EL (cell line): ENCODE measurements around the gene TBC1D23.
"Not testable (repeated sequence)": the region's sequence is repeated elsewhere in the genome, so short reads cannot be mapped to it uniquely, and the experiment has no call there.

Experiments used
- DNase-seq: peaks from one replicate; pipeline ENCODE4 v3.0.0-alpha.2; 2016

The TBC1D23 gene

DNA sequence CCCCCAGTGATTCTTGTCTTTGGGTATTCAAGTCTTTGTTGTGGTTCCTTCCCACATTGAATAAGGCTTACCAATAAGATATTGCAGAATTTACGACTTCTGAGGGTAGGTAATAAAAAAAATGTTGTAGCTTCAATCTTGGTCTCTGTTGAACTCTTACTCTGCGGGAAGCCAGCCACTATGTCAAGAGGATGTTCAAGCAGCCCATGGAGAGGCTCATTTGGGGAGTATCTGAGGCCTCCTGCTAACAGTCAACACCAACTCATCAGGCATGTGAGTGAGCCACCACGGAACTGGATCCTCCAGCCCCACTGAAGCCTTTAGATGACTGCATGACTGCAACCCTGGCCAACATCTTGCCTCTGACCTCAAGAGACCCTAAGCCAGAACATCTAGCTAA lies 3.2 kb upstream of the TBC1D23 start:
- DNase-seq: peak; percentile 66

DNA sequence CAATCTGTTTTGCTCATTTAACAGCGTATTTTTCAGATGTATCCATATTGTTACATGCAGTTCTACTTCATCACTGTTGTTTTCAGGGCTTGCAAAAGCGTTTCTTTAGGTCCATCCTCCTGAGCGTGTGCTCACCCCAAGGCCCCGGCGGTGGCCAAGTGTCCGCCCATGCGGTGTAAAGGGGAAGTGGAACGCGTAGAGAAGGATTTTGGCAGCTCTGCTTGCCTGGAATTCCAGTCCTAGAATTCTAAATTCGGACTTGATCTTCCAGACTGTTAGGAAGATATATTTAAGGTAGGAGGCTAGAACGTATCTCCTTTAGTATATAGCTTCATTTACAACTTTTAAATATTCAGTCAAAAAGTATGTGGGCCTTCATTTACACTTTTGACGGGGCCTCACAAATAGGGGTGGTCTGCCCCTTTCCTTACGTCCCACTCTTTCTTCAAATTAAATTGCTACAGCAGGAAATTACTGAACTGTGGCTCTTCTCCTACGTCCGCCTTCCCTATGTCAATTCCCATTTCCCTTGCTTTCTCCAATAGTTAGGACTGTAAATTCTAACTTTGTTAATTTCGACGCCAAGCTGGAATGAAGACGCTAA lies 609 bp upstream of the TBC1D23 start:
- DNase-seq: peak; percentile 36

GRCh38 chr3:100261485-100261903 lies 702 bp downstream of the TBC1D23 start:
- DNase-seq: no peak

GRCh38 chr3:100262925-100263324 lies 2.1 kb downstream of the TBC1D23 start:
- DNase-seq: not testable (repeated sequence)

- DNase-seq: no peak
These were observed 2.8 kb downstream of the TBC1D23 start for GRCh38 chr3:100263583-100263982.

DNA sequence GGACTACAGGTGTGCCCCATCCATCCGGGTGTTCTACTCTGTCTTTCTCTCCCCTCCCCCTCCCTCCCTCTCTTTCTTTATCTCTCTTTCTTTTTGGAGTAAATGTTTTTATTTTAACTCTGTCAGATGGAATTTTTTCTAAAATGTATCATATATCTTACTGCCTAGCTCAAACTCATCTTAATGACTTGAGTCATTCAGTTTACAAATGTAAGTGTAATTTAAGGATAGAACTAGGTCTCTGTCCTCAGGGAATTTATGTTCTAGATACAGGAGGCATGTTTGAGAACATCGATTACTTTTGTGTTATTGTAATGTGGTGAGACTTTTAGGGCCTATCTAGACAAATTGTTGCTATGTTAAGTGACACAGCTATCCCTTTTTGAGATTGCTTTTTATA lies 3.5 kb downstream of the TBC1D23 start:
- no peak for DNase-seq

DNA sequence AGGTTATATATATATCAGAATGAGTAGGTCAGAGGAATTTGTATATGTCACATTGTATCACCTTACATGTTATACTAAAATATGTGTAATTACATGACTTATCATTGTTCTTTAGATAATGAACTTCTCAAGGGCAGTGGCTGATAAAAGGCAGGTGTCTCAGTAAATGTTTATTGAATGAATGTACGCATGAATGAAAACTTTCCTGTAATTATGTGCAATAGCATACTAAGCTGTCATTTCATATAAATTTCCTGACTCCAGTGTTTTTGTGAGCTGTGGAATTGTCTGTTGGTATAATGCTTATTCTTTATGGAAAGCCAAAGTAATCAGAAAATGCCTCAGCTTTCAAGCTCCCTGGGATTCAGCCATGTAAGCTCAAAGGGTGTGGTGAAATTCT lies 4.2 kb downstream of the TBC1D23 start:
- no peak for DNase-seq

- no peak for DNase-seq
These were observed 5.7 kb downstream of the TBC1D23 start for GRCh38 chr3:100266531-100266930.

GRCh38 chr3:100268156-100268555 lies 7.4 kb downstream of the TBC1D23 start:
- DNase-seq: peak; percentile 44

GRCh38 chr3:100269001-100269400 lies 8.2 kb downstream of the TBC1D23 start:
- DNase-seq: peak; percentile 26

GRCh38 chr3:100269410-100270214 lies 8.8 kb downstream of the TBC1D23 start:
- DNase-seq: peak; percentile 98

DNA sequence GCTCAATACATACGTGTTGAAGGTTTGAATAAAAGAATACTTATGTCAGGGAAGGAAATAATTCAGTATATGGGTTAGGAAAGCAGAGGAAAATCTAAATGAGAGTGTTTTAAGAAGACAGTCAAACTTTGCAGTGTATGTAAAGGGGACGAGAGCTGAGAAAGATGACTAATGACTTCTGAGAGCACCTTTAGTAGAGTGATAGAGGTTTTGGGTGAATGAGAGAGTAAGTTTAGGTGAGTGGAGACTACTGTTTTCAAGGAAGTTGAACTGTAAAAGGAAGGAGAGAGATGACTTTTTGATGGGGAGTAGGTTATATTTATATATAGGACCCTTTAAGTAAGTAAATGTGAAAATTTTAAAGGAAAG lies 9.4 kb downstream of the TBC1D23 start:
- no peak for DNase-seq

GRCh38 chr3:100271522-100271921 lies 10.7 kb downstream of the TBC1D23 start:
- DNase-seq: no peak

GRCh38 chr3:100272797-100273611 lies 12.2 kb downstream of the TBC1D23 start:
- DNase-seq: not testable (repeated sequence)

GRCh38 chr3:100274361-100274760 lies 13.6 kb downstream of the TBC1D23 start:
- DNase-seq: no peak

DNA sequence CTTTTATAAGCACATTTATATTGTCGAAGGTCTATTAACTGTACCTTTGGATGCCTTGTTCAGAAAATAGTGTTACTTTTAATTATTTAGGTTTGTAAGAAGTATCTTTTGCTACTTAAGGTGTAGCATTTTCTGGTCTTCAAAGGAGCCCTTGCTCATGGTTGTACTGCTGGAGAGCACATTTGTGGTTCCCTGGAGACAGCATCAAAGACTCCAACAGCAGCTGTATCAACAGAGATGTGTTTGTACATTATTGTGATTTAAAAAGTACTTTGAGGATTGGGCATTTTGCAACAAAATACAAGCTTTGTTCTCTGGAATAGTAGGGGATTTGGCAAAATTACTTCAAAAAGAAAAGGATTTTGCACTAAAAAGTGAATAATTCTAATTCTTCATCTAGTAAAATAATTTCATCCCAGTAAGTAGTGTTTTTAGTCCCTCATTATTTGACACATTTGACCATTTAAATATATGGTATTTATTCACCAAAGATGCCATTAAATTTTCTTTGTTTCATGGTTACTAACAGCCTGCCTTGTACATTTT lies 16.5 kb downstream of the TBC1D23 start:
- DNase-seq: no peak

DNA sequence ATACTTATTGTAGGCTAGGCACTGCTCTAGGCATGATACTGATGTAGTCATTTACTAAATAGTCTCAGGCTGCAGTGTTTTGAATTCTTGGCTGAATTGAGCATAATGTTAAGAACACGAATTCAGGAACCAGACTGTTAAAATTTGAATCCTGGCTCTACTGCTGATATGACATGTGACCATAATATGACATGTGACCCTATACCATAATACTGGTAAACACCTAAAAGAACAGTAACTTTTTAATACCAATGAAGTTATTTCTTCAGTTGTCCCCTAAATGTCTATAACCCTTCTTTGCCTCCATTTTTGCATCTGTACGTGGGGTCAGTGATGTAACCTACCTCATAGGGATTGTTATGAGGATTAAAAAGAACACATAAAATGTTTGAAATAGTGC lies 18.1 kb downstream of the TBC1D23 start:
- no peak for DNase-seq

GRCh38 chr3:100288288-100288894 lies 27.6 kb downstream of the TBC1D23 start:
- no peak for DNase-seq

DNA sequence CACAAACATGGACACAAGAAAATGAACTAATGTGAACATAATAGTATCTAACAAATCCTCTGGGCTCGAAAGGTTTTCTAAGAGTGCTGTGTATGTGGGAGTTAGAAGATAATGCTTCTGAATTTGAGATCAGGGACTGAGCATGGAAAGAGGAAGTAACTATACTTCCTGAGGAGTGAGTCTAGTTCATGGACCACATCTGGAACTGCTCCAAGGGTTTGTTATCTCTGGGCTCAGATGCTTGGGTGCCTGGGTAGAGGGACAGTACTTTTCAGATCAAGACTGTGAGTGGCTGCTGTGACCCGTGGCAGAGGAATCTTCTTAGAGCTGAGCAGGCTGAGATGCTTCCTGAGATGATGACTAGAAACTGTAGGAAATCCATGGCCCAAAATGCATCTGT lies 28.5 kb downstream of the TBC1D23 start:
- DNase-seq: peak; percentile 53

GRCh38 chr3:100295089-100295488 lies 34.3 kb downstream of the TBC1D23 start:
- no peak for DNase-seq

- DNase-seq: peak; percentile 36
These were observed 37.0 kb downstream of the TBC1D23 start for GRCh38 chr3:100297784-100298183.

- no peak for DNase-seq
These were observed 38.2 kb downstream of the TBC1D23 start for GRCh38 chr3:100299016-100299415.

- DNase-seq: no peak
These were observed 45.9 kb downstream of the TBC1D23 start for GRCh38 chr3:100306695-100307094.
